DLD1 (cell line): ENCODE measurements around the gene DDX49.
"Not testable (repeated sequence)": the region's sequence is repeated elsewhere in the genome, so short reads cannot be mapped to it uniquely, and the experiment has no call there.

Experiments used
- in situ Hi-C: cut with HindIII; loops from 2 replicates; pipeline ENCODE4 v1.10.0; 2017; ENCODE audit warnings: low sequenced_read_pairs

The DDX49 gene

DNA sequence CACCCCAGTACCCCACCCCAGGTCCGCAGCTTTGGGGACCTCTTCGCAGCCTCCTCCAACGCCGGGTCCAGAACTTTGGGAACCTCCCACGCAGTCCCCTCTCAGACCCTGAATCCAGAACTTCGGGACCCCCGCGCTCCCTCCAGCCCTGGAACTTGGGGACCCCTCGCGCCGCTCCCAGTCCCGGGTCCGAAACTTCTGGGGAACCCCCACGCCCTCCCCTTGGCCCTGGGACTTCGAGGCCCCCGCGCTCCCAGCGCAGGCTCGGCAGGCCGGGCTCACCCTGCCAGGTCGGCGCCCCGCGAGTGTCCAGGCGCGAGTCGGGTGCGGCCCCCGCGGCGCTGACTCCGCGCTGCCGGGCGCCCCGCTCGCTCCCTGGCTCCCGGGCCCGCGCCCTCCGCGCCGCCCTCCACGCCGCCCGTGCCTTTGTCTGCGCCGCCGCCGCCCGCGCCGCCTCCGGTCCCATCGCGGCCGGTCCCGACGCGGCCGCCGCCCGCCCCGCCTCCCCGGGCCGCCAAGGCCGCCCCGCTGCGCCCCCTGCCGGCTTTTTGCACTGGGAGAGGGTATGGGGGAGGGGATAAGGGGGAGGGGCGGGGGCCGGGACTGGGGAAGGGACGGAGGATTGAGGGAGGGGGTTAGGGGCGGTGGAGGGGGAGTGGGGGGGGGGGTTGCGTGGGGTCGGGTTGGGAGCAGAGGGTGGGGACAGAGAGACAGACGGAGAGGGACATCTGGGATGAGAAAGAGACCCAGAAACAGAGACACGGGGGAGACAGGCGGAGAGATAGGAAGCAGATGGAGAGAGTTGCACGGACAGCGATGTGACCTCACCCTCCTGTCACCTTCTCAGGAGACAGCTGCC is 21.5 kb downstream of the DDX49 start, which contains the start of gene HOMER3:
HOMER3 (minus strand) TSS at position 449 of the 859 bp plus-strand sequence. CDS start 2,235 bp downstream, outside the sequence.
- in situ Hi-C loops: no loop called here

GRCh38 chr19:18941628-18942354 is 22.3 kb downstream of the DDX49 start:
- in situ Hi-C loops: no loop called here

- in situ Hi-C loops: no loop called here
These were observed 23.2 kb downstream of the DDX49 start for GRCh38 chr19:18942692-18943091.

DNA sequence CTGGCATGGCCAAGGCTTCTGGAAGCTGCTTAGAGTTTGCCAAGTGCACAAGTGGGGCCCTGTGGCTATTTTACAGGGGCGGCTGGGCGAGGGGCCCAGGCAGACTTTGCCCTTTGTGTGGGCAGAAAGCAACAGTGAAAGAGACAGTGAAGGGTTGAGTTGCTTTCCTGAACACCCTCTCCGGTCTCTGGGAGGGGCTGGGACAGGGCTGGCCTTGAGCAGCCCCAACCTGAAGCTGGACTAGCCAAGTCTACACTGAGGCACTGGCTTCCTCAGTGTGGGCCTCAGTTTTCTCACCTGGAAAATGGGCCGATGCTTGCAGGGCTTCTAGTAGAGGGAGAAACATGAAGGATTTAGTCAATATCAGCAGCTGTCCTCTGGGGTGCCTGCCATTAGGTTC is 23.9 kb downstream of the DDX49 start:
- in situ Hi-C loops: no loop called here

GRCh38 chr19:18945297-18945696 is 25.8 kb downstream of the DDX49 start:
- in situ Hi-C loops: no loop called here

DNA sequence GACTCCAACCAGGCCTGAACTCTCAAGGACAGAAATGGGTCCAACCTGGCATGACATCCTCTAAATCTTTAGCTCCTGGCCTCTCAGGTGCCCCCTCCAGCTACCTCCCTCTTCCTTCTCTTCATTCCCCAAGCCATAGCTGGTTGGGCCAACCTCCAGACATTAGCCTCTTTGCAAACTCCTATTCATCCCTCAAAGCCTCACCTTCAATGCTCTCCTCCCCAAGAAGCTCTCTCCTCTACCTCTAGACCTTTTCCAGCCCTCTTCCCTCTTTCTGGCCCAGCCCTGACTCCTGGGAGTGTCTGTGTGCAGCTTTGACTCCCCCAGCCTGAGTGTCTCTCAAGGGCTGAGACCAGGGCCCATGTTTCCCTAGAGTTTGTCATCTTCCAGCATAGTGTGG is 26.8 kb downstream of the DDX49 start:
- in situ Hi-C loops: no loop called here

GRCh38 chr19:18946918-18947317 is 27.4 kb downstream of the DDX49 start:
- in situ Hi-C loops: no loop called here

DNA sequence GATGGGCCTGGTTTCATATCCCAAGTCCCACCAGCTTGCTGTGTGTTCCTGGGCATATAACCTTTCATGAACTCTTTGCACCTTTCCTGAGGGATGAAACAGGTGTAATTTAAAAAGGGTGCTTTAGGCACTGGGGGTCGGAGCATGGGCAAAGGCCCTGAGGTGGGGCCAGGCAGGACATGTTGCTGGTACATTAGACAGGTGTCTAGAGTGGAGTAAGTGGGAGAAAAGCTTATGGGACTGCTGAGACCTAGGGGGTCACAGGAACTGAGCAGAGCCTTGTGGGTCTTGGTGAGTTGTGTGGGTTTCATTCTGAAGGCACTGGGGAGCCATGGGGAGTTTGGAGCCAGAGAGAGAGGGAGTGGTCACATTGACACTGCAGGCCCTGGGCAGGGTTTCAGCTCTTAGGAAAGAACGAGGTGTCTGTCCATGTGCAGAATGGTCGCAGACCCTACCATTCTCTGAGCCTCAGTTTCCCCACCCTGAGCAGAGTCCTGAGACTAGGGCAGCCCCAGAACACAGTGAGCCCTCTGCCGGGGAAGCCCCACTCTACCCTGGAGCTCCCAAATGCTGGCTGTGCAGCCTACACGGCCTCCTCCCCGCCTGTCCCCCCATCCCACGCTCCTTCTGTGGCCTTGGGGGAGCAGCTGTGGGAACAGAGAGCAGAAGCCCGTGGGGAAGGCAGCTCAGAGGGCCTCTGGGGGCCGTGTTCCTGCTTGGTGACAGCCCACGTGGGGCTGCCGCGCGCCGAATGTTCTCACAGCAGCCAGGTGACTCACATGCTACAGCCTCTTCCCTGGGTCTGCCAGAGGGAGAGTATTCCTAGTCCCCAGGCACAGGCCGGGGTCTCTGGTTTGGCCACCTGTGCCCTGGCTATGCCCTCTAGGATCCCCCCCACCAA is 28.8 kb downstream of the DDX49 start:
- in situ Hi-C loops: no loop called here

GRCh38 chr19:18948976-18949356 is 29.5 kb downstream of the DDX49 start:
- in situ Hi-C loops: no loop called here

GRCh38 chr19:18949858-18950257 is 30.3 kb downstream of the DDX49 start:
- in situ Hi-C loops: no loop called here

GRCh38 chr19:18951721-18952281 is 32.3 kb downstream of the DDX49 start:
- in situ Hi-C loops: no loop called here

GRCh38 chr19:18952364-18953003 is 33.0 kb downstream of the DDX49 start:
- in situ Hi-C loops: not testable (repeated sequence)

DNA sequence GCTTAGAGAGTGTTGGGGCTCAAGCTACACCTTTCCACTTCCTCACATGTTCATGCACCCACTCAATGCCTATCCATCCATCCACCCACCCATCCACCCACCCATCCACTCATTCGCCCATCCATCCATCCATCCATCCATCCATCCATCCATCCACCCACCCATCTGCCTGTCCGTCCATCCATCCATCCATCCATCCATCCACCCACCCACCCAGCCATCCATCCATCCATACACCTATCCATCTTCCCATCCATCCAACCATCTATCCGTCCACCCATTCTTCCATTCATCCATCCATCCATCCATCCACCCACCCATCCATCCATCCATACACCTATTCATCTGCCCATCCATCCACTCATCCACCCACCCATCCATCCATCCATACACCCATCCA is 34.6 kb downstream of the DDX49 start:
- in situ Hi-C loops: no loop called here

DNA sequence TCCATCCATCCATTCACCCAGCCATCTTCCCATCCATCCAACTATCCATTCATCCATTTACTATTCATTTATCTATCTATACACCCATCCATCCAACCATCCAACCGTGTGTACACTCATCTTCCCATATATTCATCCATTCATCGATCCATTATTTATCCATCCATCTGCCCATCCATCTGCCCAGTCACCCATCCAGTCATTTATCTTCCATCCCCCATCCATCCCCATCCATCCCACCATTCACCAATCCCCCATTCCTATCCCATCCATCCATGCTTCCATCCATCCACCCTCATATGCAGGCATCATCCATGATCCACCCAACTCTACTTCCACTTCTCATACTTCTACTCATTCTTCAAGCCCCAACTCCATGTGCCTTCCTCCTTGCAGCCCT is 35.5 kb downstream of the DDX49 start:
- in situ Hi-C loops: no loop called here

GRCh38 chr19:18960370-18960769 is 40.9 kb downstream of the DDX49 start:
- in situ Hi-C loops: no loop called here

GRCh38 chr19:18961767-18962620 is 42.5 kb downstream of the DDX49 start:
- in situ Hi-C loops: no loop called here

GRCh38 chr19:18964121-18964520 is 44.6 kb downstream of the DDX49 start:
- in situ Hi-C loops: no loop called here

DNA sequence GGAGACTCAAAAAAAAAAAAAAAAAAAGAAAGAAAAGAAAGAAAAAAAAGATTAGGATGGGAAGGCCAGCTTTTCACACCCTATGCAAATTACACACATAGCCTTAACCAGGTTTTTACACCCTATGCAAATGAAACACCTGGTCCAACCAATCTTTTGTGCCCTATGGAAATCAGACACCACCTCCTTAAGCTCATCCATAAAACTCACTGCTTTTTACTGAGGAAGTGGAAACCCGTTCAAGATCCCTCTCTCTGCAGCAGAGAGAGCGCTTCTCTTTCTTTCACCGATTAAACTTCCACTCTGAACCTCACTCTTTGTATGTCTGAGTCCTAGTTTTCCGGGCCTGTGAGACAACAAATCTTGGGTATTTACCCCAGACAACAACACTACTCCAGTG is 46.8 kb downstream of the DDX49 start:
- in situ Hi-C loops: no loop called here

DNA sequence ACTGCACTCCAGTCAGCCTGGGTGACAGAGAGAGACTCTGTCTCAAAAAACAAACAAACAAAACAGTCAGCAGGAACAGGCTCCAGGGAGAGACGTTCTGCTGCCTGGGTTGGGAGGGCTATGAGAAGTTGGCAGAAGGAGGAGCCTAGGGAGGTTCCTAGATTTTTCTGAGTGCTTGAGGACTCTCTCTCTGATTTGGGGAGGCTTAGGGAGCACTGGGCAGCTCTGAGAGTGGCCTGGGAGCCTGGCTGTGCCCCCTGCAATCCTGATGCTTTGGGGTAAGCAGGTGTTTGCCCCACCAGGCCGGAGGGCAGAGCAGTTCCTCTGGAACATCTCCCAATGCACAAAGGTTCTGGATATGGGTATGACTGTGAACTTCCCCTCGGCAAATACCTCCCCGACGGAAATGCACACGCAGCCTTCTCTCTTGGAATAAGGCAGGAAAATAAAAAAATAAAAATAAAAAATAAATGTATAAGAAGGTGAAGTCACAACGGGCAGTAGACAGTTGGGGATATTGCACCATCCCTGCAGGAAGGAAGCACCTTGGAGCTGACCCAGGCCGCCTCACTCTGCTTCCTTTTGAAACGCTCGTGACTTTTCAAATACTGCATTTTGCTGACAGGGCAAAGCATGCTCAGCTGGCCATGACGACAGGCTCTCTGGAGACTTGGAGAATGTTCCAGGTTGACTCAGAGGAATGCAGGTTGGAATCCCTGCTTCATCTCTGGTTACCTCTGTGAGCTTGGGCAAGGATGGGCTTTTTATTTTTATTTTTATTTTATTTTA is 48.0 kb downstream of the DDX49 start:
- in situ Hi-C loops: no loop called here
